ENCODE measurements around the gene ZFP36.
A peak's percentile ranks its signal among the peaks of the same experiment; 100 is the strongest.

The ZFP36 gene

DNA sequence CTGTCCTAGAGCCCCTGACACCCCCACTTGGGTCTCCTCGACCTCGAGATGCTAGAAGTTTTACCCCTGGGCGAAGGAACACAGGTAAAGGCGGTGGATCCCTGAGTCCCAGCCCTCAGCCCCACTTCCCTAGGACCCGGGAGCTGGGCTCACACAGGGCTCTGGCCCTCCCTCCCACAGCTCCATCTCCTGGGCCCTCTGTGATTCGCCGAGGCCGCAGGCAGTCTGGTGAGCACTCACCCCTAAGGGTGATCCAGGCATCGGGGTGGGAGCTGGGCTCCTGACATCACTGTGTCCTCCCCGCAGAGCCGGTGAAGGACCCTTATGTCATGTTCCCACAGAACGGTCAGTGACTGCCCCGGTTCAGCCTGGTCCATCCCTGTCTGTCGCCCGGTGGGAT is 14.1 kb downstream of the ZFP36 start:
- DNase-seq = no peak

DNA sequence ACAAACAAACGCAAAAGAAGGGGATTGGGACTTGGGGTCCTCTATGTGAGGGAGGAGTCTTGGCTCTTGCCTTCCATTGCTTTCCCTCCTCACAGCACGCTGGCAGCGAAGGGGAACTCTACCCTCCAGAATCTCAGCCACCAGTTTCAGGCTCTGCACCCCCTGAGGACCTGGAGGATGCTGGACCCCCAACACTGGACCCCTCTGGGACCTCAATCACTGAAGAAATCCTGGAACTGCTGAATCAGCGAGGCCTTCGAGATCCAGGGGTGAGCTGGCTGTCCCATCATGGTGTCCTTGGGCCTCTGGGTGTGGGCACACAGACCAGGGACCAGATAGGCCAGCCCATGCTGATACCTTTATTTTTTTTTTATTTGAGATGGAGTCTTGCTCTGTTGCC is 15.4 kb downstream of the ZFP36 start:
- DNase-seq = no peak

DNA sequence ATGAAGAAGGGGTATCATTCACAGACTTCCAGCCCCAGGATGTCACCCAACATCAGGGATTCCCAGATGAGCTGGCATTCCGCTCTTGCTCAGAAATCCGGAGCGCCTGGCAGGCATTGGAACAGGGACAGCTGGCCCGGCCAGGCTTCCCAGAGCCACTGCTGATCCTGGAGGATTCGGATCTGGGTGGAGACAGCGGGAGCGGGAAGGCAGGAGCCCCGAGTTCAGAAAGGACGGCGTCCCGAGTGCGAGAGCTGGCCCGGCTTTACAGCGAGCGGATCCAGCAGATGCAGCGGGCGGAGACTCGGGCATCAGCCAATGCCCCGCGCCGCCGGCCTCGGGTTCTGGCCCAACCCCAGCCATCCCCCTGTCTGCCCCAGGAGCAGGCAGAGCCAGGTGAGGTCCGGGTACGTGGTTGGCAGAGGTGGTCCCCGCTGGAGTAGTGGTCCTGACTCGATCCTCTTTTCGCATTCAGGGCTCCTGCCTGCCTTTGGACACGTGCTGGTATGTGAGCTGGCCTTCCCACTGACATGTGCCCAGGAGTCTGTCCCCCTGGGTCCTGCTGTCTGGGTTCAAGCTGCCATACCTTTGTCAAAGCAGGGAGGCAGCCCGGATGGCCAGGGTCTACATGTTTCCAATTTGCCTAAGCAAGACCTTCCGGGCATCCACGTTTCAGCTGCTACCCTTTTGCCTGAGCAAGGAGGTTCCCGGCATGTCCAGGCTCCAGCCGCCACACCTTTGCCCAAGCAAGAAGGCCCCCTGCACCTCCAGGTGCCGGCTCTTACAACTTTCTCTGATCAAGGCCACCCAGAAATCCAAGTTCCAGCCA is 16.8 kb downstream of the ZFP36 start:
- DNase-seq = no peak

DNA sequence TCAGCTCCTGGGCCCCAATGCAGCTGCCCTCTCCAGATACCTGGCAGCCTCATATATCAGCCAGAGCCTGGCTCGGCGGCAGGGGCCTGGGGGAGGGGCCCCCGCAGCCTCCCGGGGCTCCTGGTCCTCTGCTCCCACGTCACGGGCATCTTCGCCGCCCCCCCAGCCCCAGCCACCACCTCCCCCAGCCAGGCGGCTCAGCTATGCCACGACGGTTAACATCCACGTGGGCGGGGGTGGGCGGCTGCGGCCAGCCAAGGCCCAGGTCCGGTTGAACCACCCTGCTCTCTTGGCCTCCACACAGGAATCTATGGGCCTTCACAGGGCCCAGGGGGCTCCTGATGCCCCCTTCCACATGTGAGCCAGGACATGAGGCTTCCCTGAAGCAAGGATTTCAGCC is 18.3 kb downstream of the ZFP36 start:
- no peak for DNase-seq

DNA sequence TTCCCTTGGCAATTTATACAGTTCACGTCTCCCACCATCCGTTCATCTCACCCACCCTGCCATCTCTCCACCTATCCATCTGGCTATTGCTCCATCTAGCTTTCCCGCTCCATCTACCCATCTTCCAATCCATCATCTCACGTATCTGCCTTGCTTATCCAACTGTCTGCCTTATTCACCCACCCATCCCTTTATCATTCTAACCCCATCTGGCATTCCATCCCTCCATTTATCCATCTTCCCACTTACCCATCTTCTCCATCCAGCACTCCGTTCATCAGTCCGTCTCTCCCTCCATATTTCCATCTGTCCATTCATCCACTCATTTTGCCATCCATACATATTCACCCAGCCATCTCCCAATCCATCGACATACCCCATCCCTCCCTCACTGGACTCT is 19.1 kb downstream of the ZFP36 start:
- no peak for DNase-seq

DNA sequence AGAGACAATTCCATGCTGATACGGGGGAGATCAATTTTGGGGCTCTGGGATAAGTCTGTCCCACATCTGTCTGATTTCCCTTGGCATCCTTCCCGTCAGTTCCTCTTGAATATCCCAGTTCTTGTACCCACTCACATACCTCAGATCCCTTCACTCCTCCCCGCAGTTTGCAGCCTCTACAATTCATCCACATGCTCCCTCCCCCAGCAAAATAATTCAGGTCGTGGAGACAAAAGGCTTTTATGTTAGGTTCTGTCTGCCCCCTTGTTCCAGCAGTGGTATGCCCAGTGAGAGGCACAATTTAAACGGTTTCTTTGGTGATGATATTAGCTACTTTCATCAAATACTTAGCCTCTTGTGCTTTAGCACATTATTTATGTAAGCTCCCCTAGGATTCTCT is 19.5 kb downstream of the ZFP36 start:
- no peak for DNase-seq

DNA sequence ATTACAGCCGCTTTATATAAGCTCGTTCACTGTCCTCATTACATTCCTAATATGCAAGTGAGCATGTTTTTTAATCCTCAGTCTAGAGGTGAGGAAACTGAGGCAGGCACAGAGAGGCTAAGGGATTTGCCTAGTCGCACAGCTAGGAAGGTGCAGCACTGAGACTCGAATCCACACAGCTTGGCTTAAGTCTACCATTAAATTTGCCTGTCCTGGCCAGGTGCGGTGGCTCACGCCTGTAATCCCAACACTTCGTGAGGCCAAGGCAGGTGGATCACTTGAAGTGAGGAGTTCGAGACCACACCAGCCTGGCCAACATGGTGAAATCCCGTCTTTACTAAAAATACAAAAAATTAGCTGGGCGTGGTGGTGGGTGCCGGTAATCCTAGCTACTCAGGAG is 21.1 kb downstream of the ZFP36 start:
- no peak for DNase-seq

DNA sequence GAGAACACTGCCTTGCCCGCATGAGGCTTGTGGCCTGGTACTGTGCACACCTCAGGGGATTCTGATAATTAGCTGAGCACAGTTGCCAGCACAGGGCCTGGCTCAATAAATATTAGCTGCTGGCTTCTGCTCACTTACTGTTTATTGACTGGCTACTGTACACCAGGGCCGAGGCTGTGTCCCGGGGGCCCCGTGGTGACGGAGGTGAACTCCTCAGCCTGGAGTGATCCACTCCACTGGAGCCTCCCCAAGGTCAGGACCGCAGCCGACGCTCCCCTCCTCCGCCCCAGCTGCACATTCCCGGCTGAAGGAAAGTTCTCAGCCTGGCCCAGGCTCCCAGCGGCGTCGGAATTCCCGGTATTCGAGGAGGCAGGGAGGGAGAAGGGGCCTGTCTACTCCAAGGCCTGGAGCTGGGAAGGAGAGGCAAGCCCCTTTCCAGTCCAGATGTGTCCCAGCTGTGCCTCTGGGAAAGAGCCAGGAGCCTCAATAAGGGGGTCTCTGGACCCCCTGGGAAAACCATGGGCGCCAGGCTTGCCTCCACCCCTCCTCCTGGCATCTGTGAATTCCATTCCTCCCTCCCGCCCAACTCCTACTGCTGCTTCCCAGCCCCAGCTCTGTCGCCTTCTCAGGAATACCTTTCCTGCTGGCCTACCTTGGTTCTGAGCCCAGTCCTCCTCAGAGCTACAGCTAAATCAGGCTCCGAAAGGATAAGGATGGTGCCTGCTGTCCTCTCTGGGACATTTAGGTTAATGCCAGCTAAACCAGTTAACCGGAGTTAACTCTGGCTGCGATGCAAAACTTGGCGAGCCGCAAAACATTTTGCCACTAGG is 21.9 kb downstream of the ZFP36 start:
- no peak for DNase-seq

DNA sequence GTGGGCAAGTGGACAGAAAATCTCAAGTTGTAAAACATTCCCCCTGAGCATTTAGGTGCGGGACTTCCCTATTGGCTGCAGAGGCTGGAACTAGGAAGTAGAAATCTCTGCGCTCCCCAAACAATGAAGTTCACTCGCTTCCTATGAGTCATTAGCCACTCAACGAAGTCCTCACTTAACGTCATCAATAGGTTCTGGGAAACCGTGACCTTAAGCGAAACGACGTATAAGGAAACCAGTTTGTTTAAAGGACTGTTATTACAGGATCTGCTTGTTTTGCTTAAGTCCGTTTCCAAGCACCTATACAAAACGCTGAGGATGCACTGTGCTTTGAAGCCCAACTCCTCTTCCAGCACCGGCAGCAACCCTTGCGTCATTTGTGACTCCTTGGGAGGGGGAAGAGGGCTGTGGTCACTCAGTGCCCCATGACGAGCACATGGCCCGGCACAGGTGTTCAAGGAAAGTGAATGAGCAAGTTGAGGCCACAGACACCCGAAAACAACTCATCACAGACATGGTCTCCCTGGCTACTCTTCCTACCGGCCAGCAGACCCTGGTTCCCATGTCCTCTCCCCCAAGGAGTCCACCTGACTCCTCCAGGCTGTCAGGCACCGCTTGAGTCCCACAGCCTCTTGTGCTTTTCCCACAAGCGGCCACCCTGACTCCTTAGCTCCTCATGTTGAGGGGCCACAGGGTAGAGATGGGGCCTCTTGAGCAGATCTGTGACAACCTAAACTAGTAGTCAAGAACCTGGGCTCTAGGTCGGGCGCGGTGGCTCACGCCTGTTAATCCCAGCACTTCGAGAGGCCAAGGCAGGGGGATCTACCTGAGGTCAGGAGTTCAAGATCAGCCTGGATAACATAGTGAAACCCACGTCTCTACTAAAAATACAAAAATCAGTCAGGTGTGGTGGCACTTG is 24.3 kb downstream of the ZFP36 start:
- DNase-seq = peak; percentile 49 to 61

DNA sequence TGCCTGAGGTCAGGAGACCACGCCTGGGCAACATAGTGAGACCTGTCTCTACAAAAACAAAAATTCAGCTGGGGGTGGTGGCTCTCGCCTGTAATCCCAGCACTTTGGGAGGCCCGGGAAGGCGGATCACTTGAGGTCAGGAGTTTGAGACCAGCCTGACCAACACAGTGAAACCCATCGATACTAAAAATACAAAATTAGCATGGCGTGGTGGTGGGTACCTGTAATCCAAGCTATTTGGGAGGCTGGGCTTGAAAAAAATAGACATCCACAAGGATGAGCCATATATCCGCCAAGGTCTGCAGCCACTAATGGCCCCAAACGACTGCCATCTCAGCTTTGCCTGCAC is 26.0 kb downstream of the ZFP36 start:
- DNase-seq = no peak

DNA sequence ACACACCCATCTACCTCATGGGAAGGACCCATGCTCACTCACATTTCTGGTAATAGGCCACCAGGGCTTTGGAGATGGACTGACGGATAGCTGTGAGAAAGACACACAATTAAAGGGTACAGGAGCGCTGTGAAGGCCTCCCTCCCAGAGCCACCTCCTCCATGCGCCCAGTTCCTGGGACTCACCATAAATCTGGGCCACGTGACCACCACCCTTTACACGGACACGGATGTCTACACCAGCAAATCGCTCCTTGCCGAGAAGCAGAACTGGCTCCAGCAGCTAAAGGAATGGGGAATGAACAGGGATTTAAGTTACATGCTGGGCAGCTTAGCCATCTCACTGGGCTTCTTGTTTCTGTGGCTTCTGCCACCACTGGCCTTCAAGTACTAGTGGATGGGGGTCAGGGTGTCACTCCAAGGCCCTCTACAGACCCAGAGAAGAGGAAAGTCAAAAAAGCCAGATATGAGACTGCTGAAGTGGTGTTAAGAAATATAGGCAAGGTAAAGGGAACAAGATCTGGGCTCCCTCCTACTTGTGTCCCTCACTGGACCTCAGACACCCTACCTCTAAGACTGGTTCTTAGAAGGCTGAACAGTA is 26.9 kb downstream of the ZFP36 start:
- DNase-seq = no peak

DNA sequence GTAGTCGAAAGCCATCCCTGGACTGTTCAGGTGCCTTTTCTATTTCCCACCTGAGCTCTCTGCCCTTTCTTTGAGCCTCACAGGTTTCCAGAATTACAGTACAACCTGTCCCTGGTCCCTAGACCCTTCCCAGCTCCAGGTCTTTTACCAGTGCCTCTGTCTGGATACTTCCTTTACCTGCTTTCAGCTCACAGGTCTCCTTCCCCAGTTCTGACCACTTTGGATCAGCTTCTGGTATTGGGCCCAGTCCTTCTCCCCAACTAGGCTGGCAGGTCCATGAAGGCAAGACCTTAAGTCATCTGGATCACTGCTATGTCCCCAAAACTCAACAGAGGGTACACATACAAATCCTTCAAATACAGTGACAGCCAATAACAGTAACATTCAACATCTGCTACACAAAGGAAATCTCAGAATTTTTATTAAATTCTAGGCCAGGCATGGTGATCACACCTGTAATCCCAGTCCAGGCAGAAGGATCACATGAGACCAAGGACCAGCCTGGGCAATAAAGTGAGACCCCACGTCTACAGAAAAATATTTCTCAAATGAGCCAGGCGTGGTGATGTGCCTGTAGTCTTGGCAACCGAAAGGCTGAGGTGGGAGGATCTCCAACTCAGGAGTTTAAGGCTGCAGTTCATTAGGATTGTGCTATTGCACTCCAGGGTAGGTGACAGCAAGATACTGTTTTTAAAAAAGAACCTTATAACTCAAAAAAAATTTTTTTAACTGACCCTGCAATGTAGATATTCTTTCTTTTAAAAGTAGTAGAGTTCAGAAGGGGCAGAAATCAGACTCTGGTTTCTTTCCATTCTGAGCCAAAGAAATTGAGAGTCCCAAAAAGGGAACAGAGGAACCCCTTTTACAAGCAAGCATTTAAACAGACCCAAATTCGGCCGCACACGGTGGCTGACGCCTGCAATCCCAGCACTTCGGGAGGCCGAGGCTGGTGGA is 27.8 kb downstream of the ZFP36 start:
- DNase-seq = no peak

DNA sequence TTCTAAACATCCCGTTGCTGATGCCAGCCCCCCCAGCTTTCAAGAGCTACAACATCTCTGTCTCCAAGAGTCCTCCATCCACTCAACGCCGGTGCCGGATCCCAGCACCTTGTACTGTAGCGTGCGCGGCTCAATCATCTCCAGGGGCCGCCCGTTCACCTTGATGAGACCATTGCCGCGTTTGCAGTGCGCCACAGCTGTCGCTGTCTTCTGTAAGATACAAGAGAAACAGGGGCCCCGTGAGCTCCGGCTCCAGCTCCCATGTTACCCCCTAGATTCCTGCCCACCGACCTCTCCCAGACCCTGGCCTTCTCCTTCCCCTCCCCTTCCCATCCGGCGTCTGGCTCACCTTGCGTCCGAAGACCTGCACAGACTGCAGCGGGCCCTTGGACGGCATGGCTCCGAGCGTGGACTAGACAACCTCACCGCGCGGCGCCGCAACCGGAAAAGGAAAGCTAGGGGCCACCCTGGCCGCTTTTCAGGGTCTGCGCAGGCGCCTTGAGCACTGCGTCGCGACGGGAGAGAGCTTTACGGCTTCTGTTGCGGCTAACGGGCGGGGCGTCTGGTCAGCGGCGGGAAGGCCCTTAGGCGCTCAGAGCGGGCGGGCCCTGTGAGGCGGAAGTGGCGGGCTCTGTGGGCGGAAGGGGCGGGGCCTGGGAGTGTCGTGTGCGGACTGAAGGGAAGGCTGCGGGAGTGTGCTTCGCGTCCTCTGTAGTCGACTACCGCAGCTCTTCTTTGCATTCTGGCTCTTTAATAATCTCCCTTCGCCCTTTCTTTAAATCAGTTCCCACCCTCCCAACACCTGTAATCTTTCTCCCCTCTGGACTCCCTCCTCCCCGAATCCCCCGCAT is 29.1 kb downstream of the ZFP36 start, which contains the start of gene RPS16:
Gene RPS16 (minus strand): TSS at position 451 of the 851 bp plus-strand sequence. CDS start 54 bp downstream, at position 397.
- DNase-seq = peak; percentile 99 to 100

DNA sequence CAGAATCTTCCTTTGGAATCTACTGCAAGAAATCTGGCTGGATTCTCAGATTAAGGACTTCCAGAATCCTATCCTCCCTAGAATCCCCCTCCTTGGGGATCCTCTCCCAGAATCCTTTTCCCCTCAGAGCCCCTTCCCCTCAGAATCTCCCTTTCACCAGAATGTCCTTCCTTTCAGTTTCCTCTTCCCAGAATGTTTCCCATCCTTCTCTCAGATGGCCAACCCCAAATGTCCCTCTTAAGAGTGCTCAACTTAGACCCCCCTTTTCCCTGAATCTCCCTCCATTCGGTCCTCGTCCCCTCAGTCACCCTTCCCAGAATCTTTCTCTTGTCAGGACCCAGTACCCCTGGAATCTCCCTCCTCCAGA is 29.7 kb downstream of the ZFP36 start:
- no peak for DNase-seq

DNA sequence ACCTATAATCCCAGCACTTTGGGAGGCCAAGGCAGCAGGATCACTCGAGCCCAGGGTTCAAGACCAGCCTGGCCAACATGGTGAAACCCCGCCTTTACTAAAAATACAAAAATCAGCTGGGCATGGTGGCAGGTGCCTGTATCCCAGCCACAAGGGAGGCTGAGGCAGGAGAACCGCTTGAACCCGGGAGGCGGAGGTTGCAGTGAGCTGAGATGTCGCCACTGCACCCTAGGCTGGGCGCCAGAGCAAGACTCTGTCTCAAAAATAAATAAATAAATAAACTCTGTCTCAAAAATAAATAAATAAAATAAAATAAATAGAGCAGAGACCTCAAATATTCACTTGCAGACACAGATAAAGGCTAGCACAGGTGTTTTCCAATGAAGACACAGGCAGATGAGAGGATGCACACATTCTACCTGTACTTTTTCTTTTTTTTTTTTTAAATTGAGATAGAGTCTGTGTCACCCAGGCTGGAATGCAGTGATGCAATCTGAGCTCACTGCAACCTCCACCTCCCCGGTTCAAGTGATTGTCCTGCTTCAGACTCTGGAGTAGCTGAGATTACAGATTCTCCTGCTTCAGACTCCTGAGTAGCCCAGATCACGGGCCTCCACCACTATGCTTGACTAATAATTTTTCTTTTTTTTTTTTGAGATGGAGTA is 31.8 kb downstream of the ZFP36 start:
- DNase-seq = no peak

DNA sequence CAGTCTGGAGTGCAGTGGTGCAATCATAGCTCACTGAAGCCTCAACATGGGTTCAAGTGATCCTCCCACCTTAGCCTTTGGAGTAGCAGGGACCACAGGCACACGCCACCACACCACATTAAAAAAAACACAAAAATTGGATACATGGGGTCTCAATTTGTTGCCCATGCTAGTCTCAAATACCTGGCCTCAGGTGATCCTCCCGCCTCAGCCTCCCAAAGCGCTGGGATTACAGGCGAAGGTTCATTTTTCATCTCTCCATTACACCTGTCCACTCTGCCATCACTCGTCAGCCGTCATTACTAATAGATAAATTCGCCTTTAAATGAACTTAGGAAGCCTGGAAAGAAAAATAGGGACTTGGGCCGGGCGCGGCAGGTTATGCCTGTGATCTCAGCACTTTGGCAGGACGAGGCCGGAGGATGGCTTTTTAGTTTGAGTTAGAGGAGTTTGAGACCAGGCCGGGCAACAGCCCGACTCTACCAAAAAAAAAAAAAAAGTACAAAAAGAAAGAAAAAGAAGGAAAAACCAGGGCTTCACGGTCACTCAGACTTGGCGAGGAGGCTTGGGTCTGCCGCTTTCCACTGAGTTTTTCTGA is 38.0 kb downstream of the ZFP36 start:
- DNase-seq = no peak

DNA sequence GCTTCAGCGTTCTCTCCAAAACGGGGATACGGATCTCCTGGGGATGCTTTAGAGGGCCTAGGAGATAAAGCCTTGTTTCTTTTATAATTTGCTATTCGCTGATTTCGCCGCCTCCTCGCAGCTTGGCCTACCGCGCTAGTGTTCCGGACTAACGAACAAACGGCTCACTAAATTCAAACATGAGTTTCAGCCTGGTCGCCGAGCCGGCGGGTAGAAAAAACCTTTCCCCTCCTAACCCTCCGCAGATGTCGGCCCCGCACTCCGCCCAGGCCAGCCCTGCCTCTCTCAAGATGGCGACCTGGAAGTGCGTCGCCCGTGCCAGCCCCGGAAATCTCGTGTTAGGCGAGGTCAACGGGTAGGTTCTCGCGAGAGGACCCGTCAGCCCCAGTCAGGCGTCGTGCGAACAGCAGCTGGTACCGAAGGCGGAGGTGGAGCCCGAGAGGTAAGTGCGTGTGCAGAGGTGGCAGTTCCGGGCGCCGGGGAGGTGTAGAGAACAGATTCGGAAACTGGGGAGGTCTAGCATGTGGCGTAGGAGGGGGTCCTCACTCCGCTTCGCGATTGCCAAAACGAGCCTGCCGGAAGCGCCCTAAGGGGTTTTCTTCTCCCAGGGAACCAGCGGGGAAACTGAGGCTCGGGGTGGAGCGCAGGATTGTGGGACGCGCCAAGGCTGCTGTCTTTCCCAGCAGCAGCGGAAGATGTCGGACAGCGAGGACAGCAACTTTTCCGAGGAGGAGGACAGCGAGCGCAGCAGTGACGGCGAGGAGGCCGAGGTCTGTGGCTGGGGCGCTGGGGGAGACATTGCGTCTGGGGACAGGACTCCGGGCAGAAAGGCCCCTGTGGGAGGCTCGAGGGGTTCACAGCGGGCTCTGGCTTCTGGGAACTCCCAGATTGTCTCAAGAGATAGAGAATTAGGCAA is 38.8 kb downstream of the ZFP36 start, which contains the start of gene SUPT5H:
Gene SUPT5H (plus strand): TSS at position 387 of the 916 bp plus-strand sequence. CDS start 309 bp downstream, at position 696.
- peak; percentile 97 to 98 for DNase-seq
